ENCODE results near the gene STARD13.

The STARD13 gene, protein sequence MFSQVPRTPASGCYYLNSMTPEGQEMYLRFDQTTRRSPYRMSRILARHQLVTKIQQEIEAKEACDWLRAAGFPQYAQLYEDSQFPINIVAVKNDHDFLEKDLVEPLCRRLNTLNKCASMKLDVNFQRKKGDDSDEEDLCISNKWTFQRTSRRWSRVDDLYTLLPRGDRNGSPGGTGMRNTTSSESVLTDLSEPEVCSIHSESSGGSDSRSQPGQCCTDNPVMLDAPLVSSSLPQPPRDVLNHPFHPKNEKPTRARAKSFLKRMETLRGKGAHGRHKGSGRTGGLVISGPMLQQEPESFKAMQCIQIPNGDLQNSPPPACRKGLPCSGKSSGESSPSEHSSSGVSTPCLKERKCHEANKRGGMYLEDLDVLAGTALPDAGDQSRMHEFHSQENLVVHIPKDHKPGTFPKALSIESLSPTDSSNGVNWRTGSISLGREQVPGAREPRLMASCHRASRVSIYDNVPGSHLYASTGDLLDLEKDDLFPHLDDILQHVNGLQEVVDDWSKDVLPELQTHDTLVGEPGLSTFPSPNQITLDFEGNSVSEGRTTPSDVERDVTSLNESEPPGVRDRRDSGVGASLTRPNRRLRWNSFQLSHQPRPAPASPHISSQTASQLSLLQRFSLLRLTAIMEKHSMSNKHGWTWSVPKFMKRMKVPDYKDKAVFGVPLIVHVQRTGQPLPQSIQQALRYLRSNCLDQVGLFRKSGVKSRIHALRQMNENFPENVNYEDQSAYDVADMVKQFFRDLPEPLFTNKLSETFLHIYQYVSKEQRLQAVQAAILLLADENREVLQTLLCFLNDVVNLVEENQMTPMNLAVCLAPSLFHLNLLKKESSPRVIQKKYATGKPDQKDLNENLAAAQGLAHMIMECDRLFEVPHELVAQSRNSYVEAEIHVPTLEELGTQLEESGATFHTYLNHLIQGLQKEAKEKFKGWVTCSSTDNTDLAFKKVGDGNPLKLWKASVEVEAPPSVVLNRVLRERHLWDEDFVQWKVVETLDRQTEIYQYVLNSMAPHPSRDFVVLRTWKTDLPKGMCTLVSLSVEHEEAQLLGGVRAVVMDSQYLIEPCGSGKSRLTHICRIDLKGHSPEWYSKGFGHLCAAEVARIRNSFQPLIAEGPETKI

DNA sequence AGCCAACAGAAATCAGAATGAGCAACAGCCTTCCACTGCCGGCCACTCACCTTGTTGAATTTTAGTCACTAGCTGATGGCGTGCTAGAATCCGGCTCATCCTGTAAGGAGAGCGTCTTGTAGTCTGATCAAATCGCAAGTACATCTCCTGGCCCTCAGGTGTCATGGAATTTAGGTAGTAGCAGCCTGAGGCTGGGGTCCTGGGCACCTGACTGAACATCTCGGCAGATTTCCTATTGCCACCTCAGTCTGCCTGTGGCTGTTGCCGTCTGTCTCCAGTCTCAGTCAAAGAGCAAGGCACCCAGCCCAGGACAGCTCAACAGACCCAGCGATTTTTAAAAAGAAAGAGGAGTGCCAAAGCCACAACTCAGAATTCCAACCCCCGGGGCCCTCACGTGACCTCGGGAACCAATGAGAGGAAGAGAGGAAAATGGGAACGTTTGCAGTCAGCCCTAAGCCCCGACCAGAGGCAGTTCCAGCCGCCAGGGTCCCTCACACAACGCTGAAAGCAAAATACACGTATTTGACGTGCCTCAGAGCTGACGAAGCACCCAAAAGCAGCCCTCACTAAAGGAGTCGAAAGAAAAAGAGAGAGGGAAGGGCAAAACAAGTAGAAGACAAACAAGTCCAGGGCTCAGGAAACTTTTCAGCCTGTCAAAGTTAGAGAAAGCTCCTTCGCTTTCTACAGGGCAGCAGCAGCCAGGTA, at the start of gene STARD13:
Gene STARD13 (minus strand): TSS at position 336 of the 705 bp plus-strand sequence. CDS start 117 bp downstream, at position 219.
- H3K27ac Mint-ChIP-seq = no peak within 1 kb of the TSS
- H3K36me3 Mint-ChIP-seq = no peaks in the 10 kb centered on the region
- H3K4me3 Mint-ChIP-seq = peak within 1 kb of the TSS; percentile 74
- H3K9me3 Mint-ChIP-seq (ENCODE audit: low read depth) = no peaks in the 10 kb centered on the region
- H3K27me3 Mint-ChIP-seq = peaks cover 37% of the 10 kb centered on the region
- peaks cover 19% of the 10 kb centered on the region for H3K4me1 Mint-ChIP-seq (ENCODE audit: low read depth)

DNA sequence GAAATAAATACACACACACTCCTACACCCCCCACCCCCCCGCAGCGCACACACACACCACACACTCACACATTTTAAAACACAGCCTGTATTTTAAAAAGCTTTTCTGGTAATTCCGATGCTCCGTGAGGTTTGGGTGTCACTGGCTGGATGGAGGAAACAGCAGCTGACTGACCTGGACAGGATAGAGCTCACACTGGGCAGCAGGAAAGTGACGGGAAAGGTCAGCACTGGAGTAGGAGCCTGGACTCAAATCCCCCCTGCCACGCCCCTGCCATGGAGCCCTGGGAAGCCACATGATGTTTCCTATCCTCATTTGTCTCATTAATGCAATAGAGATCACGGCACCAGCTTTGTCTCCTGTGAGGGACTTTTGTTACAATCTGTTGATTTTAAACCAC, 49.3 kb upstream of the STARD13 start:
- Mint-ChIP-seq H3K4me3 (no peak overlapping the region), H3K4me1 (ENCODE audit: low read depth) (no peaks in the 10 kb centered on the region), H3K27ac (no peak overlapping the region), H3K36me3 (no peaks in the 10 kb centered on the region), H3K27me3 (peaks cover 5% of the 10 kb centered on the region), H3K9me3 (ENCODE audit: low read depth) (no peaks in the 10 kb centered on the region)

GRCh38 chr13:33331962-33332361, 46.4 kb upstream of the STARD13 start:
- Mint-ChIP-seq H3K36me3 (no peaks in the 10 kb centered on the region), H3K4me1 (ENCODE audit: low read depth) (no peaks in the 10 kb centered on the region), H3K27ac (no peak overlapping the region), H3K9me3 (ENCODE audit: low read depth) (no peaks in the 10 kb centered on the region), H3K27me3 (peaks cover 3% of the 10 kb centered on the region), H3K4me3 (no peak overlapping the region)

DNA sequence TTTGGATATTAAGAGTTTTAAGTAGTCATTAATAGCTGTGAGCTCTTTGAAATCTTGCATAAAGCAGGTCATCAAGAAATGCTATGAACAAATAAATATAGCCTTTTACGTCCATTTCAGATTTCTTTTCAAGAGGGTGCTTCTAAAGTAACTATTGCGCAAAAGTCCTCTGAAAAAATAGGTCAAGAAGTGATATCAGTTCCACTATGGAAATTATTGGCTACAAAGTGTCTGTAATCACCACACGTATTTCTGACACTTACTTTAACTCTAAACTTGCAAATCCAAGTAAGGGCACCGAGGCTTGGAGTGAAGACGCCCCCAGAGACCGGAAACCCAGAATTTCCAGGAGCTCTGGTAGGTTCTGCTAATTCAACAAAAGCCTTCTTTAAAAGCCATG, 44.9 kb upstream of the STARD13 start:
- Mint-ChIP-seq H3K27ac (no peak overlapping the region), H3K4me3 (no peak overlapping the region), H3K36me3 (no peaks in the 10 kb centered on the region), H3K4me1 (ENCODE audit: low read depth) (no peaks in the 10 kb centered on the region), H3K27me3 (peaks cover 1% of the 10 kb centered on the region), H3K9me3 (ENCODE audit: low read depth) (no peaks in the 10 kb centered on the region)

GRCh38 chr13:33328701-33329100, 43.1 kb upstream of the STARD13 start:
- Mint-ChIP-seq H3K27me3 (no peaks in the 10 kb centered on the region), H3K4me3 (no peak overlapping the region), H3K27ac (no peak overlapping the region), H3K36me3 (no peaks in the 10 kb centered on the region), H3K9me3 (ENCODE audit: low read depth) (no peaks in the 10 kb centered on the region), H3K4me1 (ENCODE audit: low read depth) (no peaks in the 10 kb centered on the region)

- H3K36me3 Mint-ChIP-seq = no peaks in the 10 kb centered on the region
- H3K9me3 Mint-ChIP-seq (ENCODE audit: low read depth) = no peaks in the 10 kb centered on the region
- no peaks in the 10 kb centered on the region for H3K27me3 Mint-ChIP-seq
- no peaks in the 10 kb centered on the region for H3K4me1 Mint-ChIP-seq (ENCODE audit: low read depth)
- no peak overlapping the region for H3K27ac Mint-ChIP-seq
- no peak overlapping the region for H3K4me3 Mint-ChIP-seq
Measured at GRCh38 chr13:33326723-33327122, 41.2 kb upstream of the STARD13 start.

GRCh38 chr13:33326246-33326645, 40.7 kb upstream of the STARD13 start:
- H3K27me3 Mint-ChIP-seq = no peaks in the 10 kb centered on the region
- H3K9me3 Mint-ChIP-seq (ENCODE audit: low read depth) = no peaks in the 10 kb centered on the region
- no peak overlapping the region for H3K27ac Mint-ChIP-seq
- no peak overlapping the region for H3K4me3 Mint-ChIP-seq
- no peaks in the 10 kb centered on the region for H3K36me3 Mint-ChIP-seq
- no peaks in the 10 kb centered on the region for H3K4me1 Mint-ChIP-seq (ENCODE audit: low read depth)

DNA sequence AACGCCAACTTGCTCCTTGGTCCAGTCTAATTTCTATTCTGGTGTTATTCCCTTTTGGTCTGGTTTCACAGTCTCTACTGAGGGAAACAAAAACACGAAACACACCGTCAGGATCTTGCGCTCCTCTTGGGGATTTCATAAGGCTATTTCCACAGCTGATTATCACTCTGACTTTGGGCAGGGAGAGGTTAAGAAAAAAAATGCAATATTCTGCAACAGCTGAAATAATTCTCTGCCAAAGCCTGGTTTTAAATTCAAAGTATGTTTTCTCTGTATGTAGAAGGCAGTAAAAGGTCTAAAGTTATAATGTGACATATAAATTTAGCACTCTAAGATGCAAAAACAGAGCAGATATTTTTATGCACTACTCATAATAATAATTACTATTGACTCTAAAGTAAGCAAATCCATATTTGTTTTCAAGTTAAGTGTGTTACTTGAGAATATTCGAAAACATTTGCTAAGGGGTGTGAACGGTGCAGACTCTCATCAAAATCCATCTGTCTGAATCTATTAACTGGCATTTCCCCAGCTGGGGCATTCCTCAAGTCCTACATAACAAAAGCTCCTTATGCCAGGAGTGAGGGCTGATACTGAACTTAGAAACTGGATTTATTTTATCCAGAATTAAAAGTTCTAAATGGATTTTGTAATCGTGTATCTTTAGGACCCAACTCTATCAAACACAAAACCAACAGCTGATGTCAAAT, 38.4 kb upstream of the STARD13 start:
- Mint-ChIP-seq H3K27me3 (no peaks in the 10 kb centered on the region), H3K4me3 (no peak overlapping the region), H3K27ac (no peak overlapping the region), H3K4me1 (ENCODE audit: low read depth) (no peaks in the 10 kb centered on the region), H3K9me3 (ENCODE audit: low read depth) (no peaks in the 10 kb centered on the region), H3K36me3 (no peaks in the 10 kb centered on the region)

- no peaks in the 10 kb centered on the region for H3K9me3 Mint-ChIP-seq (ENCODE audit: low read depth)
- H3K4me1 Mint-ChIP-seq (ENCODE audit: low read depth) = no peaks in the 10 kb centered on the region
- H3K36me3 Mint-ChIP-seq = no peaks in the 10 kb centered on the region
- no peak overlapping the region for H3K4me3 Mint-ChIP-seq
- H3K27me3 Mint-ChIP-seq = no peaks in the 10 kb centered on the region
- no peak overlapping the region for H3K27ac Mint-ChIP-seq
Measured at GRCh38 chr13:33322965-33323668, 37.6 kb upstream of the STARD13 start.

- H3K4me1 Mint-ChIP-seq (ENCODE audit: low read depth) = no peaks in the 10 kb centered on the region
Measured at GRCh38 chr13:33322543-33322809, 36.9 kb upstream of the STARD13 start.

DNA sequence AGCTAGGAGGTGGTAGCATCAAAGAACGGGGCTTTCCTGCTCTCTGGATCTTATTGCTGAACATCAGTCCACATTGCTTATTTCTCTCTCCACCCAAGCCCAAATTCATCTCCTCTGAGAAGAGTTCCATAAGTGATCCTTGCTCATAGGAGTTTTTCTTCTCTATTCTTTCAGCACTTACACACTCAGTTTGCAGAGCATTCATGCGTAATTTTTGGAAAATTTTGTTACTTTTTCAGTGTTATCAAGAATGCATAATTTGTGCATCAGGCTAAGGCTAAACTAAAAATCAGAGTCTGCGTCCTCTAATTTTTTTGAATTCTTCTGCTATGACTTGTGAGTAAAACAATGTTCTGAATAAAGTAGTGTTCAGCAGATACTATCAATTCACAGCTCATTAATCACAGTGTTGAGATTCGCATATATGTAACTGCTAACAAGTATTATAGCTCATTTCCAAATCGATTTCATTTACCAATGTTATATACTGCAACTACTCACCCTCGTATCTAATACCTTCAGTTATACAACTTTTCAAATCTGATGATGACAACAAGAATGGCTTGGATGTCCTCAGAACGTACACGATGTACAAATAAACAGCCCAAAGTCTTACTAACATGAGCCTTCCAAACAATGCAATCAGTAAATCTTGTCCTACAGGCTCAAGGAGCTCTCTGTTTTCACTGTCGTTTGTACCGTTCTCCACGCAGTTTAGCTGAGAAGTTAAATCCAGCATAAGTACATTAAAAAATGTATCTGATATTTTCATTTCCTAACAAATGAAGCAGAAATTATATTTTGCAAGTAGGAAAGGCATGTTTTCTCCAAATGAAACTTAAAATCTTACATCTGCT, 36.4 kb upstream of the STARD13 start:
- Mint-ChIP-seq H3K36me3 (no peaks in the 10 kb centered on the region), H3K27me3 (no peaks in the 10 kb centered on the region), H3K4me1 (ENCODE audit: low read depth) (no peaks in the 10 kb centered on the region), H3K9me3 (ENCODE audit: low read depth) (no peaks in the 10 kb centered on the region), H3K27ac (no peak overlapping the region), H3K4me3 (no peak overlapping the region)

More at GRCh38 chr13:33322543-33322809, 36.9 kb upstream of the STARD13 start:
- Mint-ChIP-seq H3K4me3 (no peak overlapping the region), H3K27me3 (no peaks in the 10 kb centered on the region), H3K9me3 (ENCODE audit: low read depth) (no peaks in the 10 kb centered on the region), H3K36me3 (no peaks in the 10 kb centered on the region), H3K27ac (no peak overlapping the region)

GRCh38 chr13:33319859-33320258, 34.3 kb upstream of the STARD13 start:
- Mint-ChIP-seq H3K36me3 (no peaks in the 10 kb centered on the region), H3K9me3 (ENCODE audit: low read depth) (no peaks in the 10 kb centered on the region), H3K4me3 (no peak overlapping the region), H3K27me3 (peaks cover 1% of the 10 kb centered on the region), H3K27ac (no peak overlapping the region), H3K4me1 (ENCODE audit: low read depth) (no peaks in the 10 kb centered on the region)

- no peak overlapping the region for H3K27ac Mint-ChIP-seq
- H3K36me3 Mint-ChIP-seq = no peaks in the 10 kb centered on the region
Measured at GRCh38 chr13:33318744-33319143, 33.2 kb upstream of the STARD13 start.

More at GRCh38 chr13:33318744-33319143, 33.2 kb upstream of the STARD13 start:
- Mint-ChIP-seq H3K9me3 (ENCODE audit: low read depth) (no peaks in the 10 kb centered on the region), H3K4me1 (ENCODE audit: low read depth) (no peaks in the 10 kb centered on the region), H3K27me3 (peaks cover 1% of the 10 kb centered on the region), H3K4me3 (no peak overlapping the region)

Data from activated naive CD8-positive, alpha-beta T cell (primary cell).